Hypothalamus (tissue), 51 donors: ENCODE results near the gene BMPR2.

Experiments used
- DNase-seq, 51 donors: peaks; one replicate each; lab custom pipeline; 2025; lab: John Stamatoyannopoulos, UW

Gene BMPR2

GRCh38 chr2:202588647-202589581 lies 212.8 kb downstream of the BMPR2 start:
- DNase-seq = peak in 44 of 51 donors; percentile 2 to 60 (median 22)

GRCh38 chr2:202589582-202589949 lies 213.4 kb downstream of the BMPR2 start:
- DNase-seq = no peak

GRCh38 chr2:202592566-202592965 lies 216.4 kb downstream of the BMPR2 start:
- DNase-seq = no peak

- no peak for DNase-seq
Observed at GRCh38 chr2:202599105-202599504, 223.0 kb downstream of the BMPR2 start.

- DNase-seq = no peak
Observed at GRCh38 chr2:202599911-202600310, 223.8 kb downstream of the BMPR2 start.

GRCh38 chr2:202604699-202605098 lies 228.6 kb downstream of the BMPR2 start:
- no peak for DNase-seq

GRCh38 chr2:202605174-202605573 lies 229.0 kb downstream of the BMPR2 start:
- no peak for DNase-seq

- no peak for DNase-seq
Observed at GRCh38 chr2:202608142-202608852, 232.2 kb downstream of the BMPR2 start.

- DNase-seq = no peak
Observed at GRCh38 chr2:202609381-202610145, 233.4 kb downstream of the BMPR2 start.

GRCh38 chr2:202610380-202610779 lies 234.3 kb downstream of the BMPR2 start:
- no peak for DNase-seq

GRCh38 chr2:202612145-202612544 lies 236.0 kb downstream of the BMPR2 start:
- no peak for DNase-seq

- DNase-seq = no peak
Observed at GRCh38 chr2:202613479-202613878, 237.4 kb downstream of the BMPR2 start.
